ENCODE measurements around the gene CYP17A1. TPM values are rescaled to one million over a fixed set of nuclear protein-coding genes. Genes with fewer than 3 reads are reported as not detected.

The CYP17A1 gene
- total RNA-seq, 1 experiment from 2014 or later: 2.1 TPM

DNA sequence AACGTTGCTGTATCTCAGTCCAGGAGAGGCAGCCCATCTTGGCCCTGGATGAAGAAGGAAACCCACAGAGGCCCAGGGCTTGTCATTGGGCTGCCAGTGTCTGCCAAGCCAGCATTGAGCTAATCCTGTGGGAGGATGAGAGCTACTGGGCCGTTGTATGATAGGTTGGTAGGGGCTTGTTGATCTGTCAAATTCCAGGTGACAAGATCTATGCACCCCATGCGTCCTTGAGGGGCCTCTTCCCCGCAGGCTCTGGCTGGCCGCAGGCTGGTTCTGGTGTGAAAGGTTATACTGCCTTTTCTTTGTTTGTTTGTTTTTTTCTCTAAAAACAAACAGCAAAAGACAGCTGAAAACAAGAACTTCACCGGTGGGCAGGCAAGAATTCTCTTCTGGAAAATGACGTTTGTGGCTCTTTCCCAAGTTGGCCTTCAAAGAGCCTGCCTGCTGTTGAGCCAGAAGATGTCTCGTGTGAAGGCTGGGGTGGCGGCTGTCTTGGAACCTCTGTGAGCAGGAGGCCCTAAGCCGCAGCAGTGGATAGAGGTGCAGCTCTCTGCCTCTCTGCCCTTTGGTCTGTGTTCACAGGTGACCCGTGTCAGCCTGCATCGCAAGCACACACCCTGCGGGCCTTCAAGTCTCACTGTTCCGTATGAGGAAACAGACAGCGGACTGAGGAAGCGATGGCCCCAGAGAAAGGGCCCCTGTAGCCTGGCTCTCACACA lies 23.3 kb downstream of the CYP17A1 start:
- CTCF ChIA-PET: no interaction called here
- intact Hi-C loops (cut with micrococcal nuclease; ENCODE audit: unreplicated experiment): no loop called here
- no peak overlapping the region; the same call in 1 of the 2 replicates for H3K27ac ChIP-seq (ENCODE audit: low read length)

DNA sequence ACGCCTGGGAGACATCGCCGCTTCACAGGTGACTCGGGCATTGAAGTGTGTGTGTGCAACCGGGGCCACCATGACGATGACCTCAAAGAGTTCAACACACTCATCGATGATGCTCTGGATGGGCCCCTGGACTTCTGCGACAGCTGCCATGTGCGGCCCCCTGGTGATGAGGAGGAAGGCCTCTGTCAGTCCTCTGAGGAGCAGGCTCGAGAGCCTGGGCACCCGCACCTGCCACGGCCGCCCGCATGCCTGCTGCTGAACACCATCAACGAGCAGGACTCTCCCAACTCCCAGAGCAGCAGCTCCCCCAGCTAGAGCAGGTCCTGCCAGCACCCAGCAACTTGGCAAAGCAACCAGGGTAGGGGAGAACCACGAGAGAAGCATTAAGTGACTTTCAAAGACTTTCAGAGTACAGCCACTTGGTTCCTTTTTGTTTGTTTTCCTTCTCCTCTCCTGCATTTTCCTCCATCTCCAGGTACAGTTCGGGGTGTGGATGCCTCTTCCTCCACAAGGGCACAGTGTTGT lies 24.1 kb downstream of the CYP17A1 start:
- TF ChIP-seq TCF7L2 (IDR thresholded peaks at IDR 0.05; ENCODE audit: low read depth, low read length): no peak
- TF ChIP-seq, protein P1, sequence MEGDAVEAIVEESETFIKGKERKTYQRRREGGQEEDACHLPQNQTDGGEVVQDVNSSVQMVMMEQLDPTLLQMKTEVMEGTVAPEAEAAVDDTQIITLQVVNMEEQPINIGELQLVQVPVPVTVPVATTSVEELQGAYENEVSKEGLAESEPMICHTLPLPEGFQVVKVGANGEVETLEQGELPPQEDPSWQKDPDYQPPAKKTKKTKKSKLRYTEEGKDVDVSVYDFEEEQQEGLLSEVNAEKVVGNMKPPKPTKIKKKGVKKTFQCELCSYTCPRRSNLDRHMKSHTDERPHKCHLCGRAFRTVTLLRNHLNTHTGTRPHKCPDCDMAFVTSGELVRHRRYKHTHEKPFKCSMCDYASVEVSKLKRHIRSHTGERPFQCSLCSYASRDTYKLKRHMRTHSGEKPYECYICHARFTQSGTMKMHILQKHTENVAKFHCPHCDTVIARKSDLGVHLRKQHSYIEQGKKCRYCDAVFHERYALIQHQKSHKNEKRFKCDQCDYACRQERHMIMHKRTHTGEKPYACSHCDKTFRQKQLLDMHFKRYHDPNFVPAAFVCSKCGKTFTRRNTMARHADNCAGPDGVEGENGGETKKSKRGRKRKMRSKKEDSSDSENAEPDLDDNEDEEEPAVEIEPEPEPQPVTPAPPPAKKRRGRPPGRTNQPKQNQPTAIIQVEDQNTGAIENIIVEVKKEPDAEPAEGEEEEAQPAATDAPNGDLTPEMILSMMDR (IDR thresholded peaks at IDR 0.05): no peak
- TF ChIP-seq POLR2AphosphoS5 (IDR thresholded peaks at IDR 0.05; ENCODE audit: low read depth, low read length): no peak
- ATAC-seq (no peak), DNase-seq (ENCODE audit: low read depth, low spot score) (no peak)
- POLR2A ChIA-PET: no interaction called here
- peaks cover 12% of the 10 kb centered on the region for H3K36me3 ChIP-seq (ENCODE audit: control insufficient read depth, insufficient read depth, low read length)
- H3K27me3 ChIP-seq (ENCODE audit: control insufficient read depth, insufficient read depth, low read length): no peaks in the 10 kb centered on the region
- intact Hi-C loops (cut with micrococcal nuclease; ENCODE audit: unreplicated experiment): no loop called here
- BruUV-seq (replicated peaks): no TSS peak
- CTCF ChIA-PET: no interaction called here
- in situ Hi-C loops (cut with HindIII; ENCODE audit: low pct_unique_long_range_greater_than_20kb, low sequenced_read_pairs): no loop called here
- peak overlapping the region; percentile 2; the same call in 1 of the 2 replicates for H3K27ac ChIP-seq (ENCODE audit: low read length)
- no peaks in the 10 kb centered on the region for H3K9me3 ChIP-seq (ENCODE audit: control insufficient read depth, insufficient read depth, low read depth, low read length)
- H3K4me1 ChIP-seq (ENCODE audit: control insufficient read depth, insufficient read depth, low read length): peaks cover 27% of the 10 kb centered on the region; the same call in 1 of the 2 replicates
- no peak overlapping the region for H3K4me3 ChIP-seq (ENCODE audit: low read depth in 2 of 2, low read length in 2 of 2)

More for the DNA sequence above, 23.3 kb downstream of the CYP17A1 start:
- Histone ChIP-seq H3K36me3 (ENCODE audit: control insufficient read depth, insufficient read depth, low read length) (peaks cover 12% of the 10 kb centered on the region), H3K27me3 (ENCODE audit: control insufficient read depth, insufficient read depth, low read length) (no peaks in the 10 kb centered on the region), H3K4me1 (ENCODE audit: control insufficient read depth, insufficient read depth, low read length) (peaks cover 21% of the 10 kb centered on the region; the same call in 1 of the 2 replicates), H3K9me3 (ENCODE audit: control insufficient read depth, insufficient read depth, low read depth, low read length) (no peaks in the 10 kb centered on the region), H3K4me3 (ENCODE audit: low read depth in 2 of 2, low read length in 2 of 2) (no peak overlapping the region)
- no peak for ATAC-seq
- no peak for TF ChIP-seq TCF7L2 (IDR thresholded peaks at IDR 0.05; ENCODE audit: low read depth, low read length)
- TF ChIP-seq POLR2AphosphoS5 (IDR thresholded peaks at IDR 0.05; ENCODE audit: low read depth, low read length): no peak
- TF ChIP-seq, protein P1 (IDR thresholded peaks at IDR 0.05): no peak
- TF ChIP-seq SIN3A (IDR thresholded peaks at IDR 0.05; ENCODE audit: borderline replicate concordance, insufficient read depth, low read depth, low read length): no peak
- TF ChIP-seq, protein P2, sequence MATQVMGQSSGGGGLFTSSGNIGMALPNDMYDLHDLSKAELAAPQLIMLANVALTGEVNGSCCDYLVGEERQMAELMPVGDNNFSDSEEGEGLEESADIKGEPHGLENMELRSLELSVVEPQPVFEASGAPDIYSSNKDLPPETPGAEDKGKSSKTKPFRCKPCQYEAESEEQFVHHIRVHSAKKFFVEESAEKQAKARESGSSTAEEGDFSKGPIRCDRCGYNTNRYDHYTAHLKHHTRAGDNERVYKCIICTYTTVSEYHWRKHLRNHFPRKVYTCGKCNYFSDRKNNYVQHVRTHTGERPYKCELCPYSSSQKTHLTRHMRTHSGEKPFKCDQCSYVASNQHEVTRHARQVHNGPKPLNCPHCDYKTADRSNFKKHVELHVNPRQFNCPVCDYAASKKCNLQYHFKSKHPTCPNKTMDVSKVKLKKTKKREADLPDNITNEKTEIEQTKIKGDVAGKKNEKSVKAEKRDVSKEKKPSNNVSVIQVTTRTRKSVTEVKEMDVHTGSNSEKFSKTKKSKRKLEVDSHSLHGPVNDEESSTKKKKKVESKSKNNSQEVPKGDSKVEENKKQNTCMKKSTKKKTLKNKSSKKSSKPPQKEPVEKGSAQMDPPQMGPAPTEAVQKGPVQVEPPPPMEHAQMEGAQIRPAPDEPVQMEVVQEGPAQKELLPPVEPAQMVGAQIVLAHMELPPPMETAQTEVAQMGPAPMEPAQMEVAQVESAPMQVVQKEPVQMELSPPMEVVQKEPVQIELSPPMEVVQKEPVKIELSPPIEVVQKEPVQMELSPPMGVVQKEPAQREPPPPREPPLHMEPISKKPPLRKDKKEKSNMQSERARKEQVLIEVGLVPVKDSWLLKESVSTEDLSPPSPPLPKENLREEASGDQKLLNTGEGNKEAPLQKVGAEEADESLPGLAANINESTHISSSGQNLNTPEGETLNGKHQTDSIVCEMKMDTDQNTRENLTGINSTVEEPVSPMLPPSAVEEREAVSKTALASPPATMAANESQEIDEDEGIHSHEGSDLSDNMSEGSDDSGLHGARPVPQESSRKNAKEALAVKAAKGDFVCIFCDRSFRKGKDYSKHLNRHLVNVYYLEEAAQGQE (IDR thresholded peaks at IDR 0.05; ENCODE audit: insufficient read depth in 1 of 2, low read depth in 2 of 2, low read length in 1 of 2): no peak
- BruUV-seq (replicated peaks): no TSS peak
- POLR2A ChIA-PET: no interaction called here
- in situ Hi-C loops (cut with HindIII; ENCODE audit: low pct_unique_long_range_greater_than_20kb, low sequenced_read_pairs): no loop called here
- no peak for DNase-seq (ENCODE audit: low read depth, low spot score)
